ENCODE measurements around the gene CSGALNACT2. TPM values are rescaled to one million over a fixed set of nuclear protein-coding genes. Genes with fewer than 3 reads are reported as not detected.

The CSGALNACT2 gene
- total RNA-seq, 2 donors from 2014 or later: 35.9 to 45.1 TPM

DNA sequence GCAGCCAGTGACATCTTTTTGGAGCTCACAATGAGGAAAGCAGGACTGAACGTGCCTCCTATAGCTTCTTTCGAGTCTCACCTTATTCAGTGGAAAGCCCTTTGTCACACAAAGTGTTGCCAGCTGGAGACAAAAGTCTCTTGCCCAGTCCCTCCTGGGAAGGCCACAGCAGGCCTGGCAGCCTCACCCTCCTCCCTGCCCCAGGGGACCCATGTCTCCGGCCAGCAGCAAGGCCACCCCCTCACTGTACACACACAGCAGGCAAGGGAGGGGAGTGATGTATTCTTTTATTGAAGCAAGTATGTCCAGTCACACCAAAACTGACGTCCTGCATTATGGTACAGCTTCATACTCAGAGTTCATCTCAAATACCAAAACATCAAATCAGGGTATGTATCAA, 56.0 kb downstream of the CSGALNACT2 start:
- Histone ChIP-seq H3K36me3 (peaks cover 3% of the 10 kb centered on the region), H3K9me3 (no peaks in the 10 kb centered on the region), H3K27me3 (replicated peaks; ENCODE audit: insufficient read depth) (no peaks in the 10 kb centered on the region), H3K4me1 (ENCODE audit: control insufficient read depth in 1 of 2, low read depth in 2 of 2) (no peaks in the 10 kb centered on the region), H3K27ac (no peak overlapping the region), H3K4me3 (no peak overlapping the region)
- no peak for ATAC-seq (ENCODE audit: insufficient number of reproducible peaks, low FRiP score, low read depth)
- TF ChIP-seq, protein P1, sequence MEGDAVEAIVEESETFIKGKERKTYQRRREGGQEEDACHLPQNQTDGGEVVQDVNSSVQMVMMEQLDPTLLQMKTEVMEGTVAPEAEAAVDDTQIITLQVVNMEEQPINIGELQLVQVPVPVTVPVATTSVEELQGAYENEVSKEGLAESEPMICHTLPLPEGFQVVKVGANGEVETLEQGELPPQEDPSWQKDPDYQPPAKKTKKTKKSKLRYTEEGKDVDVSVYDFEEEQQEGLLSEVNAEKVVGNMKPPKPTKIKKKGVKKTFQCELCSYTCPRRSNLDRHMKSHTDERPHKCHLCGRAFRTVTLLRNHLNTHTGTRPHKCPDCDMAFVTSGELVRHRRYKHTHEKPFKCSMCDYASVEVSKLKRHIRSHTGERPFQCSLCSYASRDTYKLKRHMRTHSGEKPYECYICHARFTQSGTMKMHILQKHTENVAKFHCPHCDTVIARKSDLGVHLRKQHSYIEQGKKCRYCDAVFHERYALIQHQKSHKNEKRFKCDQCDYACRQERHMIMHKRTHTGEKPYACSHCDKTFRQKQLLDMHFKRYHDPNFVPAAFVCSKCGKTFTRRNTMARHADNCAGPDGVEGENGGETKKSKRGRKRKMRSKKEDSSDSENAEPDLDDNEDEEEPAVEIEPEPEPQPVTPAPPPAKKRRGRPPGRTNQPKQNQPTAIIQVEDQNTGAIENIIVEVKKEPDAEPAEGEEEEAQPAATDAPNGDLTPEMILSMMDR (IDR thresholded peaks at IDR 0.05): no peak
- DNase-seq (ENCODE audit: low spot score): no peak

DNA sequence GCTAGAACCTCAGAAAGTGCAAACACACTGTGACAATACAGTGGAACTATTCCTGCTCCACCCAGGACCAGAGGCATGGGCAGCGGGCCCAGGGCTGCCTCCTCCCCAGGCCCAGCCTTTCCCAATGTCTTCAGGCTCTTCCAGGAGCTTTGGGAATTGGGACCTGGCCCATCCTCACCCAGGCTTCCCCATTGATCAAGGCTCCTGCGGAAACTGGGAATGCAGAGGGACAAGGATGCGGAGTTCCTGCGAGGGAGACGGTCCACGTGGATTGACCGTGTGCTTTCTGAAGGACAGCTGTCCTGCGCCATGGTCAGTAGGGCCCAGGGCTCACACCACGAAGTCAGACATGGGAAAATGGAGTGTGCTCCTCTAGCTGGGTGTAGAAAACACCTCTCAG, 56.6 kb downstream of the CSGALNACT2 start:
- TF ChIP-seq, protein P1 (IDR thresholded peaks at IDR 0.05): no peak
- Histone ChIP-seq H3K27ac (no peak overlapping the region), H3K9me3 (no peaks in the 10 kb centered on the region), H3K27me3 (replicated peaks; ENCODE audit: insufficient read depth) (no peaks in the 10 kb centered on the region), H3K4me3 (no peak overlapping the region), H3K4me1 (ENCODE audit: control insufficient read depth in 1 of 2, low read depth in 2 of 2) (no peaks in the 10 kb centered on the region), H3K36me3 (peaks cover 3% of the 10 kb centered on the region)
- ATAC-seq (ENCODE audit: insufficient number of reproducible peaks, low FRiP score, low read depth): no peak
- DNase-seq (ENCODE audit: low spot score): no peak

GRCh38 chr10:43195557-43195956, 57.3 kb downstream of the CSGALNACT2 start:
- no peaks in the 10 kb centered on the region for H3K27me3 ChIP-seq (replicated peaks; ENCODE audit: insufficient read depth)
- TF ChIP-seq, protein P1 (IDR thresholded peaks at IDR 0.05): no peak
- ATAC-seq (ENCODE audit: insufficient number of reproducible peaks, low FRiP score, low read depth): no peak
- no peaks in the 10 kb centered on the region for H3K4me1 ChIP-seq (ENCODE audit: control insufficient read depth in 1 of 2, low read depth in 2 of 2)
- no peak overlapping the region for H3K4me3 ChIP-seq
- peaks cover 3% of the 10 kb centered on the region for H3K36me3 ChIP-seq
- DNase-seq (ENCODE audit: low spot score): no peak
- no peaks in the 10 kb centered on the region for H3K9me3 ChIP-seq
- no peak overlapping the region for H3K27ac ChIP-seq

- DNase-seq (ENCODE audit: low spot score) (no peak), ATAC-seq (ENCODE audit: insufficient number of reproducible peaks, low FRiP score, low read depth) (no peak)
- Histone ChIP-seq H3K4me1 (ENCODE audit: control insufficient read depth in 1 of 2, low read depth in 2 of 2) (no peaks in the 10 kb centered on the region), H3K4me3 (no peak overlapping the region), H3K27me3 (replicated peaks; ENCODE audit: insufficient read depth) (no peaks in the 10 kb centered on the region), H3K36me3 (peaks cover 3% of the 10 kb centered on the region), H3K9me3 (no peaks in the 10 kb centered on the region), H3K27ac (no peak overlapping the region)
- TF ChIP-seq, protein P1 (IDR thresholded peaks at IDR 0.05): no peak
These were observed 58.1 kb downstream of the CSGALNACT2 start for GRCh38 chr10:43196131-43196980.

DNA sequence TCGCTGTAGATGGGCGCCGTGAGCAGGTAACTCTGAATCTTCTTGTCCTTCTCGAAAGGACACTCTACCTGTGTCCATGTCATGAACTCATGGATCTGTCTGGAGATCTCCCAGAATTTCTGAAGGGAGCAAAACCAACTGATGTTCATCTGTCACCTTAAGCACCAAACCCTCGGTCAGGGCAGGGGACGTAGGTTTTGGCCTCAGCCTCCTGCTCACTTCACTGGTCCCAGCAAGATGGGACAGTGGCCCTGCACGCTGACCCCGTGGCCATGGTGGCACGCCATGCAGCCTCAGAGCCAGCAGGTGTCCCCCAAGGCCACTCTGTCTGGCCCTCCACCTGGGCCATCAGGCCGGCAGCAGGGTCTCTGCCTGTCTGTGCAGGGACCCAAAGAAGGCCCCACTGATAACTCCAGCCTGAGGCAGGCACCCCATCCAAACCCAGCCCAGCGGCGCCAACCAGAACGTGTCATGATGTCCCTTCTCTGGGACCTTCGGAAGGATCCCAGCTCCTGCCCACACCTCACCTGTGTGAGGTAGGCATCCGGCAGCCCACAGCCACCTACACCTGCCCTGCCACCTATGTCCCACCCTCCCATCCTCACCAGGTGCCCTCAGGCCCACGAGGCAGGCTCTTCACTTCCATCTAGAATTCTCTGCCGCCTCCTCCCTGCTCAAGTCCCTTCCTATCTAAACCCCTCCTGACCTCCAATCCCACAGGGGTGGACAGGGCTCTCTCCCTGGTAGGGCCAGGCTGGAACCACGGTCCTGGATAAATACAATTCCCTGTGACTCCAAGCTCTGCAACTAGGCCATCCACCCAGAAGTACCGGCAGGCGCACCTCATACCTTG, 59.0 kb downstream of the CSGALNACT2 start:
- ATAC-seq (ENCODE audit: insufficient number of reproducible peaks, low FRiP score, low read depth) (no peak), DNase-seq (ENCODE audit: low spot score) (no peak)
- Histone ChIP-seq H3K4me1 (ENCODE audit: control insufficient read depth in 1 of 2, low read depth in 2 of 2) (peaks cover 0 to 5% of the 10 kb centered on the region in 2 donors), H3K27me3 (replicated peaks; ENCODE audit: insufficient read depth) (no peaks in the 10 kb centered on the region), H3K9me3 (no peaks in the 10 kb centered on the region), H3K36me3 (peaks cover 3% of the 10 kb centered on the region), H3K4me3 (no peak overlapping the region), H3K27ac (no peak overlapping the region)
- TF ChIP-seq, protein P1 (IDR thresholded peaks at IDR 0.05): no peak
